ENCODE results near the gene PROM1. TPM values are rescaled to one million over a fixed set of nuclear protein-coding genes. Genes with fewer than 3 reads are reported as not detected.

PROM1 gene
- total and polyA plus RNA-seq, 9 donors, result 0.10 to 3.3 (median 0.81) TPM

GRCh38 chr4:15945516-15945915 lies 138.3 kb downstream of the PROM1 start:
- Histone ChIP-seq H3K4me3 (no peak overlapping the region), H3K36me3 (no peaks in the 10 kb centered on the region), H3K4me1 (ENCODE audit: insufficient read depth) (no peaks in the 10 kb centered on the region), H3K27me3 (no peaks in the 10 kb centered on the region), H3K9me3 (no peaks in the 10 kb centered on the region), H3K27ac (no peak overlapping the region)
- intact Hi-C loops (cut with DNase I), result no loop called here
- WGBS, 3 donors, result 66 to 70% (median 70%) methylated on average over 1 of the region's 1 CpG
- DNase-seq, result no peak
- TF ChIP-seq EP300 (IDR thresholded peaks at IDR 0.05), result no peak
- no peak for TF ChIP-seq POLR2A (IDR thresholded peaks at IDR 0.05)
- no peak for TF ChIP-seq CTCF (IDR thresholded peaks at IDR 0.05)

GRCh38 chr4:15944895-15945294 lies 138.9 kb downstream of the PROM1 start:
- Histone ChIP-seq H3K36me3 (no peaks in the 10 kb centered on the region), H3K27me3 (no peaks in the 10 kb centered on the region), H3K4me3 (no peak overlapping the region), H3K27ac (no peak overlapping the region), H3K4me1 (ENCODE audit: insufficient read depth) (no peaks in the 10 kb centered on the region), H3K9me3 (no peaks in the 10 kb centered on the region)
- 85 to 91% (median 87%) methylated on average over 2 of the region's 2 CpGs for WGBS, 3 donors
- intact Hi-C loops (cut with DNase I), result no loop called here
- no peak for DNase-seq
- TF ChIP-seq POLR2A (IDR thresholded peaks at IDR 0.05) (no peak), EP300 (IDR thresholded peaks at IDR 0.05) (no peak), CTCF (IDR thresholded peaks at IDR 0.05) (no peak)

GRCh38 chr4:15942283-15942682 lies 141.5 kb downstream of the PROM1 start:
- intact Hi-C loops (cut with DNase I), result no loop called here
- H3K4me3 ChIP-seq, result no peak overlapping the region
- no peak for DNase-seq
- TF ChIP-seq CTCF (IDR thresholded peaks at IDR 0.05) (no peak), EP300 (IDR thresholded peaks at IDR 0.05) (no peak), POLR2A (IDR thresholded peaks at IDR 0.05) (no peak)
- H3K27me3 ChIP-seq, result no peaks in the 10 kb centered on the region
- no peaks in the 10 kb centered on the region for H3K9me3 ChIP-seq
- no peaks in the 10 kb centered on the region for H3K4me1 ChIP-seq (ENCODE audit: insufficient read depth)
- 86 to 97% (median 89%) methylated on average over 1 of the region's 1 CpG for WGBS, 3 donors
- no peaks in the 10 kb centered on the region for H3K36me3 ChIP-seq
- H3K27ac ChIP-seq, result no peak overlapping the region

GRCh38 chr4:15938640-15939039 lies 145.2 kb downstream of the PROM1 start, which contains the start of gene FGFBP1:
Gene FGFBP1 (minus strand): TSS chr4:15938740. CDS start chr4:15936632, 2,108 bp downstream.
- Histone ChIP-seq H3K4me1 (ENCODE audit: insufficient read depth) (no peaks in the 10 kb centered on the region), H3K27ac (no peak within 1 kb of the TSS), H3K4me3 (no peak within 1 kb of the TSS), H3K27me3 (no peaks in the 10 kb centered on the region), H3K36me3 (no peaks in the 10 kb centered on the region), H3K9me3 (no peaks in the 10 kb centered on the region)
- no peak for DNase-seq
- no peak for TF ChIP-seq EP300 (IDR thresholded peaks at IDR 0.05)
- TF ChIP-seq CTCF (IDR thresholded peaks at IDR 0.05), result no peak
- WGBS, 3 donors, result 67 to 84% (median 73%) methylated on average over 4 of the region's 4 CpGs
- intact Hi-C loops (cut with DNase I), result no loop called here
